Right renal cortex interstitium (tissue), 3 donors: ENCODE data around the gene ITGB8. TPM values are rescaled to one million over a fixed set of nuclear protein-coding genes. Genes with fewer than 3 reads are reported as not detected.

Source experiments
- DNase-seq, 3 donors: peaks; one replicate each; pipeline ENCODE4 v3.0.0-alpha.2; 2013; ENCODE audit warnings: low read depth in 3 of 3, low spot score in 2 of 3
- polyA plus RNA-seq, 3 donors: library from polyadenylated mRNA; unstranded; fragments of 120-200 nt; gene quantifications; one replicate each; pipeline ENCODE4 v1.2.1, GENCODE V29; 2013; ENCODE audit not compliant: insufficient read length in 3 of 3

The ITGB8 gene
- polyA plus RNA-seq, 3 donors, result 38.5 to 42.0 (median 40.6) TPM

GRCh38 chr7:20331910-20332813 is 1.5 kb downstream of the ITGB8 start:
- no peak for DNase-seq

DNA sequence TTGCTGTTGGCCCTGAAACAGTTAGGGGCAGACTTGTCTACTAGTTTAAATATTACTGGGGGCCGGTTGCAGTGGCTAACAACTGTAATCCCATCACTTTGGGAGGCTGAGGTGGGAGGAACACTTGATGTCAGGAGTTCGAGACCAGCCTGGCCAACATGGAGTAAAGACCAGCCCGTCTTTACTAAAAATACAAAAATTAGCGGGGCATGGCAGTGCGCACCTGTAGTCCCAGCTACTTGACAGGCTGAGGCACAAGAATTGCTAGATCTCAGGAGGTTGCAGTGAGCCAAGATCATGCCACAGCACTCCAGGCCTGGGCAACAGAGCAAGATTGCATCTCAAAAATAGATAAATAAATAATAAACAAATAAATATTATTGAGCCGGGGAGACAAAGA is 7.6 kb downstream of the ITGB8 start:
- no peak for DNase-seq

GRCh38 chr7:20340839-20341238 is 10.1 kb downstream of the ITGB8 start:
- no peak for DNase-seq

DNA sequence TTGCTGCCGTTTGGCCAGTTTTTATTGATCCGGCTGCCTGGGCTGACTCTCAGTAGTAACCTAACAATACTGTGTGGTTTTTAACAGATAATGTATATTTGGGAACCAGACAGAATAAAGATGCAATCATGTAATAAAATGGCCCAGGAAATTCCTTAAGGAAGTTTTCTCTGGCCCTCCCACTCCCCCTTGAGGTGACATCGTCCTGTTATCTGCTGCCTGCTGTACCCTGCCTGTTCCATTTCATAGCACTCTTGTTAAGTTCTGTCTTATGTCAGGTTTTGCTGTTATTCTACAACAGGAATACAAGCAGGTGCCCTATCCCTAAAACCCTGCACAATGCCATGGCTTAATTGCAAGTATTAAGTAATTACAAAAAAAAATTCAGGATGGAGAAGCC is 12.5 kb downstream of the ITGB8 start:
- no peak for DNase-seq

GRCh38 chr7:20343941-20344340 is 13.2 kb downstream of the ITGB8 start:
- no peak for DNase-seq

DNA sequence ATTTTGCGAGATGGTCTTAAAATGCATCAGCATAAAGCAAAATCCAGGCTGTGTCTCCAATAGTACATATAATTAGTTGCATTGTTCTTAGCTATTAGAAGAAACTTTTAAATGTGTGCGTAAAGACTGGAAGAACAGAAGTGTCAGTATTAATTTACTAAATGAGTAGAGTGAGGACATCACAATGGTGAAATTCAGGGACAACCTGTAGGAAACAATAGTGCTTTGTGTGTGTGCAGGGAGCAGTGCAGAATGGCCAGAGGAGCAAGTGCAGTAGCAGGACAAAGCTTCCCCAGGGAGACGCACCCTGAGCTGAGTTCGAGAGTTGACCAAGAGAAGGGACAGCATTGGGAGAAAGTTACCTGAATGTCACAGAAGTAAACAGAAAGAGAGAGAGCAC is 13.7 kb downstream of the ITGB8 start:
- DNase-seq, result no peak

DNA sequence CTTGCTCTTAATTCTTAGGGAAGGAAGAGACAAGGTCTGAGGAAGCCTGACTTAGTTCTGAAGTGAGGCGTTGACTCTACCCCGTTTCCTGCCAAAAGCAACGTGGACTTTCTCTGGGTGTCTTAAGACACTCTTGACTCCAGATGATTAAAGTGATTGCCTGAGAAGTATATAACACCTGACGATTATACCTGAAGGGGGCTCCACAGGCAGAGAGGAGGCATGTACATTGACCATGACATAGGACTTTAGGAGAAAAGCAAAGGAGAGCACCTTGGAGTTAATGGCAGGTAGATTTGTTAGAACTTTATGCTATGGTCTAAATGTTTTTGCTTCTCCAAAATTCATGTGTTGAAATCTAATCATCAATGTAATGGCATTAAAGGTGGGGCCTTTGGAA is 15.9 kb downstream of the ITGB8 start:
- DNase-seq, result no peak

- no peak for DNase-seq
Measured at GRCh38 chr7:20347680-20348079, 17.0 kb downstream of the ITGB8 start.

- no peak for DNase-seq
Measured at GRCh38 chr7:20348125-20348807, 17.6 kb downstream of the ITGB8 start.

GRCh38 chr7:20350518-20350951 is 19.8 kb downstream of the ITGB8 start:
- no peak for DNase-seq

DNA sequence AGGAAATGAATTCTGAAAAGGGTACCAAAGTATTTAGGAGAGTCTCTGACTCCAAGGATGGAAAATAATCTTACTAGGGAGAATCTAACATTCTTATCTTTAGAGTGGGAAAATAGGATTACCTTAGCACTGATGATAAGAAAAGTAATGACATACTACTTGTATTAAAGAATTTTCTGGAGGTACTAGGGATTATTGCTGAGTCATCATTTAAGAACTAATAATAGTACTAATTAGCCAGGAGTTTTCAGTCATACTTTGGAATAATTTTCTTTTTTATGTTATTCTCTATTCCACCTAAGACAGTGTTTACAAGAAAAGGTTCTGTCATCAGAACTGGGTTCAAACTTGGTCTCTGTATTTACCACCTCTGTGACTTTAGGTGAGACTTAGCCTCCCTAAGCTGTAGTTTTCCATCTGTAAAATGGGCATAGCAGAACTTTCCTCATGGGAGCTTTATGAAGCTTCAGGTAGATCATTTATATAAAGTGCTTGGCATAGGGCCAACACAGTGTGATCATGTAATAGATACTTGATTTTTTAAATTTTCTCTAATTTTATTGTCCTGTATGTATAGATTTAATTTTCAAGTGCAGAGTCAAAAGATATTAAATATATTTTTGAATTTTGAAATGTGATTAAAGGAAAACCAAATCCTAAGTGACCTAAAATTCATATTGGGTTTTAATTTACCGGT is 20.4 kb downstream of the ITGB8 start:
- DNase-seq, result no peak

- DNase-seq, result no peak
Measured at GRCh38 chr7:20351901-20352300, 21.2 kb downstream of the ITGB8 start.

GRCh38 chr7:20352573-20353306 is 22.0 kb downstream of the ITGB8 start:
- DNase-seq, result no peak

DNA sequence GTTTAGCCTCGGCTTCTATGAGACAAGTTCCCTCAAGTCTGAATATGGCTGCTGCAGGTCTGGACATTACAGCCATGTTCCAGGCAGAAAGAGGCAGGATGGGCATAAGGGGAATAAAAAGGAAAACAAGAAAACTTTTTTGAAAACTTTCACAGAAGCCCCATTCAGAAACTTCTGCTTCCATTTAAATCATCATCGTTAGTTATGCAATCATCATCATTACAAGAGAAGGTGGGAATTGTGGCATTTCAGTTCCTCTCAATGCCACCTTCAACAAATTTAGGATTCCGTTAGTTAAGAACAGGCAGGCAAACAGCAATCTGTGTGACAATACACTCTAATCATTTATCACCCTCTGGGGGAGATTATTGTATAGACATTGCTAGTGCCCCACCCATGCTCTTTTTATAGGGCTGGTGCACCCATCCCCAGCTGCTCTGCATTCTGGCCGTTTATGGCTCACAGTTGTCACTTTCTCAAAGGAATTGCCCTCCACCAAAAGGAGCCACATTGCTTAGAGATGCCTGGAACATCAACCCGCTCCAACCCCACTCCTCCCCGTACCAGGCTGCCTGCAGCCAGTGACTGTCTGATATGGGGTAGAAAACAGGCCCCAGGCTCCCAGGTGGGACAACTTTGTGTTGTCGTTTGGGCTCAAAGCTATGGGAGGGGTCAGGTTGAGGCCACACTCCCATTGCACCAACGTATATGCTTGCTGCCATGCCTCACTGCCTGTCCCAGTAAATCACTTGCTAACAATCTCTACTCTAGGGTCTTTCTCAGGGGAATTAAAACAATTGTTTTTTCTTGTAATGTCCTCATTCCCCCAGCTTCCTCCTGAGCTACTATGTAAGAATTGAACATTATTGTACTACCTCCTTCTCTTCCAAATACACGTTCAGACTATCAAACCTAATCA is 24.2 kb downstream of the ITGB8 start:
- DNase-seq, result no peak

- no peak for DNase-seq
Measured at GRCh38 chr7:20358106-20358505, 27.4 kb downstream of the ITGB8 start.

DNA sequence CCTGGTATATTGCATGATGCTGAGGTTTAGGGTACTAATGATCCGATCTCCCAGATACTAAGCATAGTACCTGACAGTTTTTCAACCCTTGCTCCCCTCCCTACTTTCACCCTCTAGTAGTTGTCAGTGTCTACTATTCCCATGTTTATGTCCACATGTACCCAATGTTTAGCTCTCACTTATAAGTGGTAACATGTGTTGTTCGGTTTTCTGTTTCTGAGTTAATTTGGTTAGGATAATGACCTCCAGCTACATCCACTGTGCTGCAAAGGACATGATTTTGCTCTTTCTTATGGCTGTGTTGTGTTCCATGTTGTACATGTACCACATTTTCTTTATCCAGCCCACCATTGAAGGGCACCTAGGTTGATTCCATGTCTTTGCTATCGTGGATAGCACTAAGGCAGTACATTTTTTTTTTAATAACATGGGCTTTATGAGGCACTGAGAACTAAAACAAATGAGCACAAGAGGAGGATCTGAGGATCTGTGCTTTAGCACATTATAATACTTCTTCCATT is 28.1 kb downstream of the ITGB8 start:
- DNase-seq, result no peak

DNA sequence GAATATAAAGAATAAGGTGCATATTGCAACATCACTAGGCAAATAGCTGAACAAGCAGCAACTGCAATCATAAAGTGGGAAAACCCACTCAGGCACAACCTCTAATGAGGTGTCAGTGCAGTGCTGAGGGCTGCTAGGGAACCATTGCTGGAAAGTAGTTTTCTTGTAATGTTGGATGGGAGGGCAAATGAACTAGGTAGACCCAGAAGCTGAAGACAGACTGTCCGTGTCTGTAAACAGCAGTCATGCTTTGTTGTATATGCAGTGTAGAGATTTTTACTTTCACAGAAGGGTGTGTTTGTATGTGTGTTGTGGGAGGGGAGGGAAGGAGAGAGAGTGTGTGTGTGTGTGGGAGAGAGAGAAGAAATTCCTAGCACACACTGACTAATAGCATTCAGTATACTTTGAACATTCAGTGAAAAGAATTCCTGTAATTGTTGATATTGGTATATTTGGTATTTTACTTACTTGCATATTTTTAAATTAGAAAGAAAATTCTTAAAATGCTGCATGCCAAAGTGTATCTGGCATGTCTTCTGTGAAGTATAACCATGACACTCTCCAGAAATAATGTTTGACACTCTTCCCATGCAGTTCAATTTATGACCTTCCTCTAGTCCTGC is 28.8 kb downstream of the ITGB8 start:
- DNase-seq, result no peak

DNA sequence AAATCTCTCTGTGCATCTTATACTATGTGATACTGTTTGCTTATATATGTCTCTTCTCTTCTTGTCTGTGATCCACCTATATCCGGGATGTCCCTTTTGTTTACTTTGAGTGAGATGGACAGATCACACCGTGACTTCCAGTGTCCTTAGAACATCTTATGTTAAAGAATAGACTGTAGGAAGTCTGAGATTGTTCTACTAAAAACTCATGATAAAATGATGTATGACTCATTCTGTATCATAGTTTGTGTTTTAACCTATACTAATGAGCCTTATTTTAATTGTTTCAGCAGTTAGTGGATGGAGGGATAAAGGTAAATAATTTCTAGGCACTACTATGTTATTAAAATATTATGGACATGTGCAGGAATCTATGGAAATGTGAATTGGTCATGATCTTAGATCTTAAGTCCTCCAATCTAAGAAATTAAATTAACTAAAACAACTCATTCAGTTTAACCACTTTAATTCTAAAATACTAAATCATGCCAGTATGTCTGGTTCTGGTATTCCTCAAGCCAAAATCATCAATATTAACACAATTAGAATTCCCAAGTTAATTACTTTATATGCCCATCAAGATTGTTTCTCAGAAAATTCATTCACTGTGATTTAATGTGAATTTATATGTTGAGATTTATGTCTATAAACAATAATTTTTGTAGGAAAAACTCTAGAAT is 32.0 kb downstream of the ITGB8 start:
- no peak for DNase-seq
